H1 (cell line): ENCODE results near the gene LRRC46. TPM values are rescaled to one million over a fixed set of nuclear protein-coding genes. Genes with fewer than 3 reads are reported as not detected.

Source experiments
- CTCF ChIA-PET: fragments of 300-600 bp; sonication (Branson Sonifier 250); formaldehyde crosslinking; loops from one replicate; lab custom pipeline; 2021; ENCODE audit not compliant: partially characterized antibody; lab: Charles Lee
- POLR2A ChIA-PET: fragments of 300-600 bp; sonication (Branson Sonifier 250); formaldehyde crosslinking; loops from one replicate; lab custom pipeline; 2021; ENCODE audit warnings: inconsistent platforms; ENCODE audit not compliant: partially characterized antibody; lab: Charles Lee
- DNase-seq, 2 experiments: peaks; one replicate each; pipeline versions ENCODE4 v3.0.0 to v3.0.0-alpha.2; 2010 to 2022; ENCODE audit warnings: low spot score in 2 of 2, low read depth in 1 of 2, mixed read lengths in 1 of 2
- FAIRE-seq: peaks from 2 replicates; lab custom pipeline; 2011; peaks lifted over from hg19 to GRCh38; lab: Jason Lieb, UNC
- H2AFZ ChIP-seq: 2 replicates; pipeline ENCODE4 v1.8.1; 2012; ENCODE audit warnings: low read length, inconsistent platforms
- H2AK5ac ChIP-seq: 2 replicates; pipeline ENCODE4 v1.6.1; 2013; ENCODE audit warnings: low read depth, low read length
- H2BK120ac ChIP-seq: replicated peaks from 2 replicates; pipeline ENCODE3; 2013; ENCODE audit warnings: low read depth, low read length, inconsistent platforms
- H2BK12ac ChIP-seq: 2 replicates; pipeline ENCODE4 v1.6.1; 2013; ENCODE audit warnings: low read depth, low read length
- H2BK15ac ChIP-seq: 2 replicates; pipeline ENCODE4 v1.6.1; 2013; ENCODE audit warnings: low read length
- H2BK20ac ChIP-seq: 2 replicates; pipeline ENCODE4 v1.6.1; 2013; ENCODE audit warnings: low read length
- H2BK5ac ChIP-seq: 2 replicates; pipeline ENCODE4 v1.6.1; 2013; ENCODE audit warnings: low read depth, low read length
- H3K14ac ChIP-seq: 2 replicates; pipeline ENCODE4 v1.6.1; 2013; ENCODE audit warnings: inconsistent platforms; ENCODE audit not compliant: insufficient read length
- H3K18ac ChIP-seq: 2 replicates; pipeline ENCODE4 v1.6.1; 2013; ENCODE audit warnings: low read length; ENCODE audit errors: extremely low read depth
- H3K23ac ChIP-seq: 2 replicates; pipeline ENCODE4 v1.6.1; 2013; ENCODE audit warnings: inconsistent platforms; ENCODE audit not compliant: insufficient read length
- H3K23me2 ChIP-seq: 2 replicates; pipeline ENCODE4 v1.6.1; 2013; ENCODE audit warnings: low read depth, low read length
- H3K27ac ChIP-seq: 2 replicates; pipeline ENCODE4 v1.6.1; 2011; ENCODE audit warnings: low read depth, low read length, inconsistent platforms
- H3K27me3 ChIP-seq, 4 experiments: replicated peaks in 1 of 4; 1 replicate in 1 of 4; 2 replicates in 3 of 4; pipeline versions ENCODE4 v1.6.1 to v1.8.1; 2011 to 2013; ENCODE audit warnings: low read length in 3 of 4, mild to moderate bottlenecking in 3 of 4, inconsistent platforms in 2 of 4, mixed read lengths in 2 of 4, moderate library complexity in 1 of 4; ENCODE audit not compliant: control insufficient read depth in 3 of 4, insufficient read depth in 3 of 4; ENCODE audit errors: extremely low read depth in 1 of 4
- H3K36me3 ChIP-seq, 4 experiments: 2 replicates each; pipeline versions ENCODE4 v1.6.1 to v1.8.1; 2011 to 2013; ENCODE audit warnings: mild to moderate bottlenecking in 4 of 4, low read length in 3 of 4, moderate library complexity in 2 of 4, control low read depth in 1 of 4, inconsistent platforms in 1 of 4; ENCODE audit not compliant: insufficient read depth in 4 of 4, control insufficient read depth in 2 of 4
- H3K4ac ChIP-seq: replicated peaks from 2 replicates; pipeline ENCODE3; 2013; ENCODE audit warnings: low read length, low read depth, mixed read lengths, inconsistent platforms; ENCODE audit not compliant: insufficient read length
- H3K4me1 ChIP-seq, 4 experiments: replicated peaks in 1 of 4; 1 replicate in 1 of 4; 2 replicates in 3 of 4; pipeline versions ENCODE4 v1.6.1 to v1.8.1; 2011 to 2013; ENCODE audit warnings: low read length in 3 of 4, inconsistent platforms in 2 of 4, mixed read lengths in 1 of 4; ENCODE audit not compliant: insufficient read depth in 4 of 4, control insufficient read depth in 3 of 4
- H3K4me2 ChIP-seq, 2 experiments: 2 replicates each; pipeline versions ENCODE4 v1.6.1 to v1.8.1; 2011 to 2013; ENCODE audit warnings: low read depth in 2 of 2, low read length in 2 of 2, control low read depth in 1 of 2, inconsistent platforms in 1 of 2, mild to moderate bottlenecking in 1 of 2; ENCODE audit not compliant: insufficient read depth in 1 of 2
- H3K4me3 ChIP-seq, 4 experiments: fragments of 200-600, 300-600 bp in 1 of 4; sonication (generic), shearing (Covaris generic), sonication (Bioruptor Twin) in 1 of 4; 2 replicates each; pipeline versions ENCODE4 v1.5.1 to v1.8.1; 2011 to 2016; ENCODE audit warnings: low read length in 4 of 4, low read depth in 3 of 4, control low read depth in 2 of 4, inconsistent platforms in 2 of 4, mild to moderate bottlenecking in 2 of 4, mixed read lengths in 1 of 4, moderate library complexity in 1 of 4; ENCODE audit not compliant: insufficient read depth in 2 of 4; ENCODE audit errors: extremely low read depth in 1 of 4
- H3K56ac ChIP-seq: replicated peaks from 2 replicates; pipeline ENCODE3; 2013; ENCODE audit warnings: low read depth, mild to moderate bottlenecking, mixed read lengths, low read length, inconsistent platforms; ENCODE audit not compliant: insufficient read length
- H3K79me1 ChIP-seq: 2 replicates; pipeline ENCODE4 v1.6.1; 2013; ENCODE audit warnings: low read depth, low read length, control low read depth
- H3K79me2 ChIP-seq, 2 experiments: 2 replicates each; pipeline versions ENCODE4 v1.6.1 to v1.8.1; 2012 to 2013; ENCODE audit warnings: low read length in 2 of 2, mild to moderate bottlenecking in 2 of 2, inconsistent platforms in 1 of 2; ENCODE audit not compliant: insufficient read depth in 2 of 2, control insufficient read depth in 1 of 2
- H3K9ac ChIP-seq, 4 experiments: replicated peaks in 1 of 4; 1 replicate in 1 of 4; 2 replicates in 3 of 4; pipeline versions ENCODE4 v1.6.1 to v1.8.1; 2011 to 2013; ENCODE audit warnings: low read depth in 3 of 4, low read length in 3 of 4, control low read depth in 2 of 4, mild to moderate bottlenecking in 2 of 4, moderate library complexity in 2 of 4, inconsistent platforms in 1 of 4; ENCODE audit errors: extremely low read depth in 1 of 4
- H3K9me3 ChIP-seq, 2 experiments: 2 replicates each; pipeline versions ENCODE4 v1.6.1 to v1.8.1; 2012 to 2013; ENCODE audit warnings: mild to moderate bottlenecking in 2 of 2, moderate library complexity in 2 of 2, control low read depth in 1 of 2, inconsistent platforms in 1 of 2, low read depth in 1 of 2, low read length in 1 of 2, mixed read lengths in 1 of 2; ENCODE audit not compliant: insufficient read depth in 2 of 2
- H4K20me1 ChIP-seq, 2 experiments: replicated peaks in 1 of 2; 2 replicates each; pipeline versions ENCODE3 to v1.8.1; 2011 to 2013; ENCODE audit warnings: inconsistent platforms in 2 of 2, low read length in 2 of 2, mild to moderate bottlenecking in 1 of 2; ENCODE audit not compliant: insufficient read depth in 2 of 2, control insufficient read depth in 1 of 2
- H4K5ac ChIP-seq: 2 replicates; pipeline ENCODE4 v1.6.1; 2013; ENCODE audit warnings: low read length, low read depth, mixed read lengths, inconsistent platforms; ENCODE audit not compliant: insufficient read length
- H4K8ac ChIP-seq: 2 replicates; pipeline ENCODE4 v1.8.0; 2013; ENCODE audit warnings: mild to moderate bottlenecking, moderate library complexity, low read length, inconsistent platforms; ENCODE audit not compliant: insufficient read depth; ENCODE audit errors: extremely low read depth
- H4K91ac ChIP-seq: replicated peaks from 2 replicates; pipeline ENCODE3; 2013; ENCODE audit warnings: low read length, mixed read lengths, inconsistent platforms; ENCODE audit not compliant: insufficient read length
- whole genome bisulfite sequencing, 2 experiments: shearing (Covaris generic) in 1 of 2; methylation state at CpG; one replicate each; pipeline versions ENCODE4 v1.1.6 to v1.1.7; 2013 to 2015; ENCODE audit warnings: low lambda C conversion rate in 2 of 2, mixed read lengths in 2 of 2, inconsistent platforms in 1 of 2, low coverage in 1 of 2, missing lambda C conversion rate in 1 of 2; ENCODE audit not compliant: insufficient replicate concordance in 2 of 2, insufficient coverage in 1 of 2, insufficient read length in 1 of 2; ENCODE audit errors: extremely low coverage in 1 of 2, missing lambda C conversion rate in 1 of 2; 5-methylcytosine and 5-hydroxymethylcytosine counted together
- polyA plus RNA-seq, 7 experiments: library from polyadenylated mRNA; depleted of rRNA in 3 of 7; stranded (reverse) in 5 of 7; unstranded in 2 of 7; fragments of >200 nt in 5 of 7; fragments of 200-250 nt in 2 of 7; gene quantifications; 1 replicate in 5 of 7; 2 replicates in 1 of 7; 4 replicates in 1 of 7; pipeline versions ENCODE4 v1.2.1 to v1.2.3, GENCODE V29; 2011 to 2013; ENCODE audit warnings: missing spikeins in 2 of 7, mixed read lengths in 2 of 7
- total RNA-seq: library from RNA; stranded (reverse); fragmentation: NEBNext Ultra II Directional; extraction: Animal tissue kit (Norgen Biotek cat#: 25700); gene quantifications from 2 replicates; pipeline ENCODE4 v1.2.1, GENCODE V29; 2021

The LRRC46 gene
- total and polyA plus RNA-seq, 2 of the 8 experiments (the other 6 are each of a cell fraction or from before 2014, with no cell fraction given): 0.18 TPM; not detected in 1

- H4K91ac ChIP-seq: no peak overlapping the region
- no peak overlapping the region for H4K5ac ChIP-seq
- no peaks in the 10 kb centered on the region for H3K27me3 ChIP-seq
- no peak overlapping the region for H2AK5ac ChIP-seq
- H3K9me3 ChIP-seq: no peaks in the 10 kb centered on the region
- ChIA-PET CTCF (interaction anchor here (0.9 to 3.0 kb wide), 11 partner anchors 9 to 116 kb away, joined by 3 to 21 read pairs (median 4); partner anchors contain the start of gene TBX21), POLR2A (interaction anchor here (1.1 to 2.8 kb wide), 5 partner anchors 8 to 65 kb away, joined by 3 to 10 read pairs (median 9); partner anchors contain the start of genes OSBPL7 and SP2)
- 82% methylated on average over 18 of the region's 18 CpGs; no CpG with 5 or more reads in 1 of the 2 experiments for WGBS, 2 experiments
- H3K79me1 ChIP-seq: no peaks in the 10 kb centered on the region
- H2AFZ ChIP-seq: no peak overlapping the region
- H3K36me3 ChIP-seq: peaks cover 7 to 26% (median 20%) of the 10 kb centered on the region in 4 experiments; a peak in 7 of 8 replicates
- H3K4me1 ChIP-seq: peaks cover 0 to 6% (median 2%) of the 10 kb centered on the region in 4 experiments; a peak in 4 of 7 replicates
- no peak overlapping the region for H2BK5ac ChIP-seq
- peak overlapping the region; percentile 86 to 99 (median 98) for H3K4me3 ChIP-seq
- no peak overlapping the region for H2BK120ac ChIP-seq
- H2BK12ac ChIP-seq: no peak overlapping the region
- no peaks in the 10 kb centered on the region for H4K20me1 ChIP-seq
- H3K18ac ChIP-seq: no peak overlapping the region
- H3K23me2 ChIP-seq: peaks cover 3% of the 10 kb centered on the region; the same call in 1 of the 2 replicates
- peak overlapping the region in 3 of 4 experiments; percentile 76 to 96 (median 78); a peak in 5 of 7 replicates for H3K9ac ChIP-seq
- H3K4ac ChIP-seq: no peak overlapping the region
- H3K14ac ChIP-seq: no peak overlapping the region
- no peak overlapping the region for H2BK15ac ChIP-seq
- no peak overlapping the region for H2BK20ac ChIP-seq
- no peak for FAIRE-seq
- H3K4me2 ChIP-seq: peak overlapping the region; percentile 68 to 93
- no peak overlapping the region for H4K8ac ChIP-seq
- DNase-seq: no peak
- no peak overlapping the region for H3K56ac ChIP-seq
- no peak overlapping the region for H3K23ac ChIP-seq
- no peak overlapping the region for H3K27ac ChIP-seq
- H3K79me2 ChIP-seq: peaks cover 2 to 14% of the 10 kb centered on the region in 2 experiments
These were observed 971 bp upstream of the LRRC46 start for GRCh38 chr17:47830396-47831002.
